ENCODE results near the gene SCRN1.

Gene SCRN1

DNA sequence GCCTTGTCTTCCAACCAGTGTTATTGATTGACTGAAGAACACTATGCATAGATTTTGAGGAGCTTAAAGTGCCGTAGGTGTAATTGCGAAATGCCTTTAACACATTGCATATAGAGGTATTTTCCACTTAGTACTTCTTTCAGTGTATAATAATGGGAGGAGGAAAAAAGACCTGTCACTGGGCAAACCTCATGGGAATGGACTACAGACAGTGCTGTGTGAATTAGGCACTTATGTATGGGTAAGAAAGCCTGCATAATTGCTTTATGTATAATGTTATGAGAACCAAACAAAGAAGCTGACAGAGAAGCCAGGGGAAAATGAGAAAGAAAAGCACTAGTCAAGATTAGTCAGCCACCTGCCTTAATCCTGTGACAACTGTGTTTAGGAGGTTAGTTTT lies 12.4 kb upstream of the SCRN1 start:
- no peak for DNase-seq

DNA sequence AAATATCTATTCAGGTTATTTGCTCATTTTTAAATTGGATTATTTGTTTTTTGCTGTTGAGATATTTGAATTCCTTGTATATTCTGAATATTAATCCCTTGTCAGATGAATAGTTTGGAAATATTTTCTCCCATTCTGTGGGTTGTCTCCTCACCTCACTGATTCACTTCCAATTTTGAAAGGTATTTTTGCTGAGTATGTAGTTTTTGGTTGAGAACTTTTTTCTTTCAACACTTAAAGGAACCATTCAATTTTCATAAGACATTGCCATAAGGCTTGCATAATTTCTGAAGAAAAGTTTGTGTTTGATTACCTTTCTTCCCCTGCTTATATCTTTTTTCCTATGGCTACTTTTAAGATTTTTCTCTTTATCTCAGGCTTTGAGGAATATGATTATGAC lies 8.9 kb upstream of the SCRN1 start:
- DNase-seq: no peak

DNA sequence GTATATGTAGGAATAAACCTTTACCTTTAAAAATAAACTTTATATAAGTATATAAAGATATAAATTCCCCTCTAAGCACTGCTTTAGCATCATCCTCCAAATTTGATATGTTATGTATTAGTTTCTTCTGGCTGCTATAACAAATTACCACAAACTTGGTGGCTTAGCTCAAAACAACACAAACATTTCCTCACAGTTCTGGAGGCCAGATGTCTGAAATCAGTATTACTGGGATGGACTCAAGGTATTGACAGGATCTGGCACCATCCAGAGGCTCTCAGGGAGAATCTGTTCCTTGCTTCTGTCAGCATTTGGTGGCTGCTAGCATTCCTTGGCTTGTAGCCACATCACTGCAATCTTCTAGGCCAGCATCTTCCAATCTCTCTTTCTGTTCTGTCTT lies 6.7 kb upstream of the SCRN1 start:
- no peak for DNase-seq

DNA sequence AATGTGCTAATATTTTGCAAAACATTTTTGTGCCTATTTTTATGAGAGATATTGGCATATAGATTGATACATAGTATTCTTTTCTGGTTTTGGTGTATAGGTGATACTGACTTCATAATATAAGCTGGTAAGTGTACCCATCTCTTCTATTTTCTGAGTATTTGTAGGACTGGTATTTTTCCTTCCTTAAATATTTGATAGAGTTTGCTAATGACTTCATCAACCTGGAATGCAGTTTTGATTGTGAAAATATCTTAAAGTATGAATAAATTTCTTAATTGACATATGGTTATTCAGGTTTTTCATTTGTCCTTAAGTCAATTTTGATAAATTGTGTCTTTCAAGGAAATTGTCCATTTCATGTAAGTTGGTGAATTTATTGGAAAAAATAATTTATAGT lies 6.1 kb upstream of the SCRN1 start:
- DNase-seq: no peak

DNA sequence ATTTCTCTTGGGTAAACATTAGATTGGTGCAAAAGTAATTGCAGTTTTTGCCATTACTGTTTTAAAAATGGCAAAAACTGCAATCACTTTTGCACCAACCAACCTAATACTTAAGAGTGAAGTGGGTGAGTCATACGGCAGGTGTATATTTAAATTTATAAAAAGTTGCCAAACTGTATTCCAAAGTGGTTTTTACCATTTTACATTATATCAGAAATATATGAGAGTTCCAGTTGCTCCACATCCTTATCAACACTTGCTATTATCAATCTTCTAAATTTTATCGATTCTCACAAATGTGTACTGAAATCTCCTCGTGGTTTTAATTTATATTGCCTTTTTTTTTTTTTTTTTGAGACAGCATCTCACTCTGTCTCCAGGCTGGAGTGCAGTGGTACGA lies 3.5 kb upstream of the SCRN1 start:
- no peak for DNase-seq

DNA sequence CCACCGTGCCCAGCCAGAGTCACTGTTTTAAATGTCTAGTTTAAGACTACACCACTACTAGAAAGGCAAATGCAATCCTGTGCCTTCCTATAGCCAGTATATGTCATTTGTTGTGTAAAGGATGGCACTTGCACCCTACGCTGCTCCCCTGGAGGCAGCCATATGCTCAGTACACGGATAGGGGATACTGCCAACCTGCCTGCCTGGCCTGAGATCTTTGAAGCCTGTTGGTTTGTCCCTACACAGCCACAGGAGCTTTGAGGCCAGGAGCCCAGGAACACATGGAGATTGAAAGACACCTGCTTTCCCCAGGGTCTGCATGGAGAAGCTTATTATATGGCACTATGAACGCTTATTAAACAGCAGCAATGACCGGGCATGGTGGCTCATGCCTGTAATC lies 2.3 kb upstream of the SCRN1 start:
- no peak for DNase-seq

DNA sequence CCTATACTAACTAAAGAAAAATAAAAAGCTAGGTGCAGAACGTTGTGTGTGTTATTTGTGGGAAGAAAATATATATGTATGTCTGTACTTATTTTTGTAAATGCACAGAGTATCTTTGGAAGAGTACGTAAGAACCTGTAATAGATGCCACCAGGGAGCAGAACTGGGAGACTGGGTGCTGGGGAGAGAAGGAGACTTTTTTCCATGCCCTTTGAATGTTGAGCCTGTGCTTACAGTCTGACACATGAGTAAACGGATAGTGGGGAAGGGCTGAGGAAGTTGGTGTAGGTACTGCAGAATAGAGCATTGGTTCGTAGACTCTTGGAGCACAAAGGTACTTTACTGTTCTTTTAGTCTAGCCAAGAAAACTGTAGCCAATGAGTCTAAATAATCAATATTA lies 1.3 kb upstream of the SCRN1 start:
- no peak for DNase-seq

DNA sequence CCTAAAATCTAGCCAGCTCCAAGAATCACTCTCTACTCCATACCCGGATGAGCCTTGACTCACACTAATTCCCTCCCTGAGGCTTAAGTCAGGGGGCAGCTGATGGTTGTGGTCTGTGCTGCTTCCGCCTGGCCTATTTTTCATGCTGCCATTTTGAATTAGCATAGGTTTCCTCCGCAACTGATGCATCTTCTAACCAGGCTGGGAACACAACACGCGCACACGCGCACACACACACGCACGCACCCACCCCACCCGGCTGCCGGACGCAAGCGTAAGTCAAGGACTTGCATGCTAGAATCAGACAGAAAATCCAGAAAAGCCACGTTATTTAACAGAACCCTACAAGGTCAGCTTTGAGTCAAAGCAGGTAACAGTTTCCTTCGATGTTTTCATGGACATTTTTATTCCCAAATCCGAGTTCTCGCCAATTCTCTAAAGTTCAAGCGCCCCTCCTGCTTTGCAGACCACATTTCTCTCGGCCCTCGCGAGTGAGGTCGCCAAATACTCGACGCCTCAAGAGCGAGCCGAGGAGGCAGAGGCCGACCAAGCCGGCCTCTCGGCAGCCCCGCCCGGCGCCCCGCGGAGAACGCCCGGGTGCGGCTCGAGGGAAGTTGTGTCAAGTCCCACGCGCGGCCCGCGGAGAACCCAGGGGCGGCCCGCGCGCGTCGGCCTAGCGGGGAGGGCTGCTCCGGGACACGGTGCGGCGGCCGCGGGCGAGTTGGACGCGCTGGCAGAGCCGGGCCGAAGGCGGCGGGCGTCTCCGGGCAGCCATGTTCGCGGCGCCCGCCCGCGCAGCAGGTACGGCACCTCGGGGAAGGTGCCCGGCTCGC lies 961 bp downstream of the SCRN1 start:
- DNase-seq: peak; percentile 17

DNA sequence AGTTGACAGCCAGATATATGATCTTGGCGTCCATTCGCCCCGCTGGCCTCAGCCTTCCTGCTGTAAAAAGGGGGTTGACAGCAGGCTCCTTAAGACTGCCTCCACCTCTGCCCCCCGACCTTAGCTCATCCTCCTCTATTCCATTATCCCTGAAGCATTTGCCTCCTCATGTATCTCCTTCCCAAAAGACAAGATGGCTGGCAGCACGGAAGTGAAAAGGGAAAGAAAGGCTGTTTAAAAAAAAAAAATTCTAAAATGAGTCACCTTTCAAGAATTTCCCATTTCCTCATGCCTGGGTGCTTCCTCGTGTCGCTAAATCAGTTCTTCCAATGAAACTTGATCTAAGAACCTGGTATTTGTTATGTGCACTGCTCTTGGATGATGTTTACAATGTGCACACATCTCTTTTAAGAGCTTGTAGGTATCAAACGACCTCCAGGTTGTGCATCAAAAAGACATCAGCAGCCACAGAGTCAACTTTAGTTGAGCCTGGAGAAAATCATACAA lies 1.7 kb downstream of the SCRN1 start:
- no peak for DNase-seq

DNA sequence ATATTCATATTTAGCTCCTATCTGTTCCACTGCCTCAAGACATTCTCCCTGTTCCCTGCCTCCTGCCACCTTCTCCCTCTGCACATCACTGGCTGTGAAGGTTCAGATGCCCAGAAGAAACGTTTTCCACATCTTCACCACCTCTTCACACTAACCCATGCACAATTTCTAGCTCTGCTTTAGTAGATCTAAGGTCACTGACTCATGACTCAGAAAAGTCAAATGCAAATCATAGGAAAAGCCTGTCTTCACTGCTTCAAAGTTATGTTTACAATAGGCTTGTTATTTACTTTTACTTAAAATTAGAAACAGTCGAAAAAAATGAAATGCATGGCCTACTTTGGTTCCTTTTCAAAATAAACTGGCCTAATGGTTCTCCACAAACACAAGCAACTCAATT lies 2.5 kb downstream of the SCRN1 start:
- no peak for DNase-seq

DNA sequence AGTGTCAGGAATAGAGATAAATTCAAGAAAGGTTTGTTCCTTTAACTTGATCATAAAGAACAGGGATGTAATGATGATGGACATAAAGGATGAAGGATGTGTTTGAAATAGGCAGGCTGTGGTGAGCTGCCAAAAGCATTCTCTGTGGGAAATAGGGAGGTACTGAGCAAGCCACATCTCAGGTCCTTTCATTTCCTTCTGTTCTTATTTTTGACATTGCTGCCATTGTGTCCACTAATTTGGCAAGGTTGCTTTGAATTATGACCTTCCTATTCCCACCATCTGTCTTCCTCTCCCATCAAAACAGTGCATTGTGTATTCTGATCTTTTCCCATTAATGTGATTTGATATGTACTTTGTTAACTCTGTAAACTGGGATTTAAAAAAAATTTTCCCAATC lies 9.4 kb downstream of the SCRN1 start:
- DNase-seq: no peak

DNA sequence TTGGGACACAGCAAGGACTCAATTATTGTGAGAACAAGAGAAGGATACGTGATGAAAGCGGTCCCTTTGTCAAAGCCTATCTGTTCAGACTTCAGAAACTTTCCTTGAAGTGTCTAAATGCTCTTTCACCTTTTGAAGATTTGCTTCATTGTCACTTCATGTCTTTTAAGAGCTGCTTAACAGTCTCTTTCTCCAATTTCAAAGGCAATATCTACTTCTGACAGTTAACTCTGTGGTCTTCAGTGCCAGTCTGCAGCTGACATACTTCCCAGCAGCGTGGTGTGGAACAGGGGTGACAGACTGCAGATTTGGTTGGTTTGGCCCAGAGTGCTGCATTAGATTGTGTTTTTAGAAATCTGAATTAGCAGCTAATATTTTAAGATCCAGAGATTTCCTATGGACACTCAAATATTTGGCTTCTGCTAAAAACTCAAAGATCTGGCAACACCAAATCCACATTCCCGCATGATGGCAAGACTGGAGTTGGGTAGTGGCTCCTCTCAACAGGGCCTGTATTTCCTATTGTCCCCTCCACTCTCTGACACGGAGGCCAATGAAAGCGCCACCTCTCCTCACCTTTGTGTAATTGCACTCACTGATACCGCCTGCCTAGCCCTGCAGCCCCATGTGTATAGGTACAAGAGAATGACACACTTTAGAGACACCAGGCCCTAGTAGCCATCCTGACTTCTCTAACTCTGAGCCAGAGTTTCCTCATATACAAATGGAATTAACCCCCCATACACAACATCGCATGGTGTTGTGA lies 11.5 kb downstream of the SCRN1 start:
- DNase-seq: no peak

DNA sequence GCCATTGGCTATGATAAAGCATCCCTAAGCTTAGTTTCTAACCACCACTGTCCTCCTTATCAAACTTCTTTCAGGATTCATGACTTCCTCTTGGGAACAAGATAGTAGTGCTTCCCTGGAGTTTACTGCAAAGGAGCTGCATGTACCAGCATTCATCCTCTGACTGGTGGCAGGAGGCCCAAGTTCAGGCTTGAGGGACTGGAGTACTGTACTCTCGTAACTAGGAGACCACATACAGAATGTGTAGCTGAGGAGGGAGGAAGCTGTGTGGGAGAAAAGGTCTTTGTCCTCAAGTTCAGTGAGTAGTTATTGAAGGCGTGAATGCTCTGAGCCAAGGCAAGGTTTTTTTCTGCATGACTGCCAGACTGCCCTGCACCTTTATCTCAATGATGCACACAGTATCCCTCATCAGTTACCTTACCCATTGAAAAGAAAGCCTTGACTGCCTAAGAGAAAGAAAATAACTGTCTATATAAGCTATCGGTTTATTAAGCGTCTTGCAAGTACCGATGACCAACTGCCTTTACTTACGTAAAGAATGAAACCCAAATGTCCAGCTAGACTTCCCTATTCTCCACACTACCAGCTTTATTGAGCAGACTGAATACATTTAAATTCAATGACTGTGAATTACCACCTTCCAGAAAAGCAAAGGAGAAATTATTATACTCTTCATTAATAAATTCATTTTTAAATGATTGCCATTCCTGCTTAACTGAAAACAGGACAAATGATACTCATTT lies 12.8 kb downstream of the SCRN1 start:
- DNase-seq: no peak

DNA sequence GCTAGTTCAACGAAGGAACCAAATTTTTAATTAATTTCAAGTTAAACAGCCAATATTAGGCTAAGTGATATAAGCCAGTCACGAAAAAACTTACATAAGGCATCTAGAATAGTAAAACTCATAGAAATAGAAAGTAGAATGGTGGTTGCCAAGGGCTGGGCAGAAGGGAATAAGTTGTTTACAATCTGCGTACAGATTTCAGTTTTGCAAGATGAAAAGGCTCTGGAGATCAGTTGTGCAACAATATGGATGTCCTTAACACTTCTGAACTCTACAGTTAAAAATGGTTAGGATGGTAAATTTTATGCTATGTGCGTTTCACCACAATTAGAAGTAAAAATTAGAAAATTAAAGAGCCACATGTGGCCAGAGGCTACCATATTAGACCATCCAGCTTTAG lies 13.3 kb downstream of the SCRN1 start:
- DNase-seq: no peak

DNA sequence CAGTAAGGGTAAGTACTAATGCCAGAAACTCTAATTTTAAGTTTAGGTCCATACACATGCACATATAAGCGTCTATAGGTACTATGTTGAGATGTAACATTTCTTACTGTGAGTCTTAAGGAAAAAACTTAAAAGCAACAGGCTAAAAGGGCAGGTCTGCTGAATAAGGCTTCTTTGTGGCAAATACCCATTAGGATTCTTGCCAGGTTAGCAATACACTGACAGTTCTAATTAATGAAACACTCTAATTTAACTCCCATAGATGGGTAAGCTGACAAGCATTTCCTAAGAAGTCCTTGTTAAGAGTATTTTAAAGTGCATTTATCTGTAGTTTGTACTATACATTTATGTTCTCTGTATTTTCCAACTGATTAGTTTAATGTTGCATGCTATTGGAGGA lies 14.0 kb downstream of the SCRN1 start:
- DNase-seq: no peak

DNA sequence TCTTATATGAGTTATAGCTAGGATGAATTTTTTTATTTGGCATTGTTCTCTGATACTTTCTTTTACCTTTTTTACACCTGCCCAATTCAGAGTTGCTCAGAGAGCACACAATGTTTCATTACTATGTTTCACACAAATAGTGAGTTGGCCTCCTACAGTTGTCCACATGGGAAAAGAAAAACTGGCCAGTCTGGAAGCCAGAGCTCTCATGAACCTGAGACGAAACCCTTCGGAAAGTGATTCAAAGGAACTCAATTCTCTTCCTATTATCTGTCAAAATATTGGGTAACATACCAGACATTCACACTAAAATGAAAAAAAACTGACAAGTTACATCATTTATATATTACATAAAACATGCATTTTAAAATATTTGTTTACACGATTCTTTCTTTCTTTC lies 15.3 kb downstream of the SCRN1 start:
- DNase-seq: no peak

DNA sequence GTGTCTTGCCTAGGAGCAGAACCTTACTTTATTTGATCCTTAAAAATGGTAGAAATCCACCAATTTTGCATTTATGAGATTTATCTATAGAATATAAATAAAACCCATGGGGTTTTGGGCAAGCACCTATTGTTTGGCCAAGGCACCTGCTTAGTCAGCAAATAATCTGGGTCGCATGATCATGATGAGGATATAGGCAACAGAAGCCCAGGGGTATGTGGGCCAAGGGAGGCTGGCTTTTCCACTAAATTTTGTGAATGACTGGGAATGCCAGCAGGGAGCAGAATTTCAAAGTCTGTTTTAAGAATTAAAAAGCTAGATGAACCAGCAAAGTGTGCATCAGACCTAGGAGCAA lies 17.3 kb downstream of the SCRN1 start:
- DNase-seq: no peak

DNA sequence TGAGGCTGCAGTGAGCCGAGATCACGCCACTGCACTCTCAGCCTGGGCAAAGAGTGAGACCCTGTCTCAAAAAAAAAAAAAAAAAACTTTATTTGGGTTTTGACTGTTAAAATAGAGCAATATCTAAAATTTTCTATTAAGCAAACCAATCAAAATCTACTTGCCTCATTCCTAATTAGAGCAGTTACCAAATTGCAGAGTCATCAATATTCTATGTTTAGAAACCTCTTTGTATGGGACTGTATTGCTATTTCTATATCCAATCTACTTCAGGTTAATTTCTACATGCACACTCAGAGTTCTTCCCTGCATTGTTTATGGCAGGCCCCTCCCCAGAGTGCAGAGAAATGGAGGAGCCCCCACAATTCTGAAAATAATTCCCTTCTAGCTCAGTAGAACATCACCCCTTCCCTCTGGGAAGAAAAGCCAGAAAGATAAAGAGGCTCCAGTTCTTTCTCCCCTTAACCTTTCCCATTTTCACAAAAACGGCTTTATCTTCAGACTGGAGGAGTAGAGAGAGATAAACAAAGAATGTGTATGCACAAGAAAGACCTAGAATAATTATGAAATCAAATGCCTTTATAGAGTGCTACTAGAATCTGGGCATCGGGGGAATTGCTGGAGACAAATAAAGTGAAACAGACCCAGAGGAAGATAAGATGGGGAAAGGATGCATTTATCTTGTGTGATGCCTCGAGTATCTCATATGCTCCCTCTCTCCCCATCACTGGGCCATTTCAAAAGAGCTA lies 17.9 kb downstream of the SCRN1 start:
- DNase-seq: no peak

DNA sequence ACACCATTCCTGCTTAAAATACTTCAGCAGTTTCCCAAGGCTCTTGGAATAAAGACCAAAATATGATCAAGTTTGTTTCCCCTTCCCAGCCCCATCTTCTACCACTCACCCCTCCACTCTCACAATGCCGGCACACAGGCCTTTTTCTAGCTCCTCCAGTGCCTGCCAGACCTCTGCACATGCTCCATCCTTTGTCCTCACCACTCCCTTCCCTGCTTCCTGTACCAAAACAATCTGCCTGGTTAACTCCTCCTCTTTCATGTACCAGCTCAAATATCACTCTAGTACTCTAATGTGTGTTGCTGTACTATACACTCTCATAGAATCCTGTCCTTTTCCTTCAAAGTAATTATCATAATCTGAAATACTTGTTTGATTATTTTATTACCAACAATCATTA lies 19.4 kb downstream of the SCRN1 start:
- no peak for DNase-seq

DNA sequence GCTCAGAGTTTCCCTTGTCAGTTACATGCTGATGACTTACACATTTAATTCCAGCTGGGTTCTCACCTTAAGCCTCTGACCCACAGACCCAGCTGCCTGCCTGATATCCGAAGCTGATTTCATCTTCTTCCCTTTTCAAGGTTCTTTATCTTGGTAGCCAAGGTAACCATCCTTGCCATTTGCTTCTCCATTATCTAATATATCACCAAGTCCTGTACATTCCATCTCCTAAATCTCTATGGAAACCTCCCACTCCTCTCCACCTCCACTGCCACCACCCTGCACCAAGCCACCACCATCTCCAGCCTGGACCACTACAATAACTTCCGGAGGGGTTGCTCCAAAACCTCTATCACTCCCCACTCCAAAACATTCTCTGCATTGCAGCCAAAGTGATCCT lies 19.9 kb downstream of the SCRN1 start:
- DNase-seq: no peak

DNA sequence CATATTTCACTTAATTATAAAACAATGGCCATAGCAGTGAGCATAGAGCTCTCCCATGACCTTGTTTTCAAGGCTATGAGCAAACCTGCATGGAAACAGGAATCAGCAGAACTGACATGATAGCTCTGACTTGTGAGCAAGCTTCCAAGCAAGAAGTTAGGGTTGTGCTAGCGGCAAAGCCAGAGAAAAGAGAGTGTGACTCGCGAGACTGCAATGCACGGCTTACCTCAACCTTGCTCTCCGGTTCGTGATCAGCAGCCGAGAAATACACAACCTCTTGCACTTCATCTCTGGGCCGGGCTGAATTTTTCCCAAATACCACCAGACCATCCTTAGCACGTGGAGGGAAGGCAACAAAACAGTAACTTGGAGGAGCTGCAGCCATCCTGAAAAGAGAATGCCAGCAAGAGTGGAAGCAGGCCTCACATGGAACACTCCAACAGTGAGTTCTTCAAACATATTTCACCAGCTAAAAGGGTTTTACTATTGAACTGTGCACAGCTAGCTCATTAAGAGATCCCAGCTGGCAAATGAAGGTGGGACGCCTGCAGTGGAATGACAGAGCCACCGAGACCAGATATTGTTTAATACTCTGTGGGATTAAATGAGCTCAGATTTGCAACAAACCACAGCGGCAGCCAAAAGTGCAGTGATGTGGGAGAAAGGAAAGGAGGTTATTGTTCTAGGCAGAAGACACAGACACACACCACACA lies 20.8 kb downstream of the SCRN1 start:
- no peak for DNase-seq

DNA sequence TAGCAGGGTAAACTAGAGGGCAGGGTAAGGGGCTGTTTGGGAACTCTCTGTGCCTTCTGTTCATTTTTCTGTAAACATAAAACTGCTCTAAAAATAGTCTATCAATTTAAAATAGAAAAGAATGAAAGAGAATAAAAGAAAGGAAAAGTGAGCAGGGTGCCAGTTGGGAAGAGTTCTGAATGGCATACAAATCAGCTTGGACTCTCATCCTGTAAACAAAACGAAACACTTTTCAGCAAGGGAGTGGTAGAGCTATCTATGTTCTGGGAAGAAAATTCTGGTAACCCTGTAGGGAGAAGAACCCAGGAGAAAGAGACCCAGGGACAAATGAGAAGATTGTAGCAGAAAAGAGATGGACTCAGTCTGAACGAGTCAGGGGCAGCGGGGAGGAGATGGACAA lies 24.6 kb downstream of the SCRN1 start:
- no peak for DNase-seq
